Spinal cord (tissue), 10 donors: ENCODE measurements around the gene PTPRG. TPM values are rescaled to one million over a fixed set of nuclear protein-coding genes. Genes with fewer than 3 reads are reported as not detected.

ENCODE experiments used
- DNase-seq, 6 donors: peaks; one replicate each; pipeline versions ENCODE4 v3.0.0 to v3.0.0-alpha.2; 2013 to 2015; ENCODE audit warnings: low spot score in 6 of 6, low read depth in 4 of 6
- H3K27ac ChIP-seq: one replicate; pipeline ENCODE4 v1.5.1; 2013; ENCODE audit warnings: low read depth, low read length, control low read depth
- H3K27me3 ChIP-seq: one replicate; pipeline ENCODE4 v1.6.1; 2013; ENCODE audit warnings: low read length; ENCODE audit not compliant: control insufficient read depth, insufficient read depth
- H3K36me3 ChIP-seq: one replicate; pipeline ENCODE4 v1.6.1; 2013; ENCODE audit warnings: low read length; ENCODE audit not compliant: control insufficient read depth, insufficient read depth
- H3K4me1 ChIP-seq: one replicate; pipeline ENCODE4 v1.6.1; 2013; ENCODE audit warnings: low read length; ENCODE audit not compliant: control insufficient read depth, insufficient read depth
- H3K4me3 ChIP-seq: one replicate; pipeline ENCODE4 v1.5.1; 2013; ENCODE audit warnings: low read depth, low read length, control low read depth
- H3K9me3 ChIP-seq: one replicate; pipeline ENCODE4 v1.6.1; 2013; ENCODE audit warnings: low read length; ENCODE audit not compliant: control insufficient read depth, insufficient read depth
- WGBS: methylation state at CpG from one replicate; pipeline ENCODE4 v1.1.5; 2013; ENCODE audit warnings: missing lambda C conversion rate; ENCODE audit not compliant: insufficient coverage; 5-methylcytosine and 5-hydroxymethylcytosine counted together
- polyA plus RNA-seq, 2 donors: library from polyadenylated mRNA; unstranded; fragments of 120-200 nt; gene quantifications; one replicate each; pipeline ENCODE4 v1.2.1, GENCODE V29; 2013; ENCODE audit not compliant: insufficient read length in 2 of 2
- total RNA-seq, 2 donors: library from RNA; depleted of rRNA in 1 of 2; stranded (reverse); fragments of 120-200 nt in 1 of 2; fragments of >200 nt in 1 of 2; gene quantifications; one replicate each; pipeline versions ENCODE4 v1.2.3 to v1.2.4, GENCODE V29; 2013 to 2014
- donor health status: healthy.

Gene PTPRG
- total and polyA plus RNA-seq, 4 donors: 29.2 to 106 (median 60.2) TPM

DNA sequence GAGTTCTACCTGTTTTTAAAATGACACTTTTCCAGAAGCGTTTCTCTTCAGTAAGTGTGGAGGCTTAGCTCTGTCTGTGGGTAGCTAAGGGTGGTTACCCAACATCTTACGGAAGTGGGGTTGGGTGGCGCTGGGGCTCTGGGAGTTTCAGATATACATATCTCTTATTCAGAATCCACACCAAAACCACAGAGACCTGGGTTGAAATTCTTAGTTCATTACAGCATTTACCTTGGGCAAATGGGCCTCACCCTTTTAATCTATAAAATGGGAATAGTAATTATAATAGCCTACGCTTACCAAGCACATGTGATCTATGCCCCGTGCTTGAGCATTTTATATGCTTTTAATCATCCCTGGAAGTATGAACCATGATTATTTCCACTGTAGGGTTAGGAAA lies 9.4 kb downstream of the PTPRG start:
- no peak for DNase-seq
- Histone ChIP-seq H3K4me1 (peaks cover 5% of the 10 kb centered on the region), H3K4me3 (no peak overlapping the region), H3K9me3 (no peaks in the 10 kb centered on the region), H3K27ac (no peak overlapping the region), H3K27me3 (no peaks in the 10 kb centered on the region), H3K36me3 (no peaks in the 10 kb centered on the region)
- WGBS: no CpG with 5 or more reads among the region's 5 CpGs

DNA sequence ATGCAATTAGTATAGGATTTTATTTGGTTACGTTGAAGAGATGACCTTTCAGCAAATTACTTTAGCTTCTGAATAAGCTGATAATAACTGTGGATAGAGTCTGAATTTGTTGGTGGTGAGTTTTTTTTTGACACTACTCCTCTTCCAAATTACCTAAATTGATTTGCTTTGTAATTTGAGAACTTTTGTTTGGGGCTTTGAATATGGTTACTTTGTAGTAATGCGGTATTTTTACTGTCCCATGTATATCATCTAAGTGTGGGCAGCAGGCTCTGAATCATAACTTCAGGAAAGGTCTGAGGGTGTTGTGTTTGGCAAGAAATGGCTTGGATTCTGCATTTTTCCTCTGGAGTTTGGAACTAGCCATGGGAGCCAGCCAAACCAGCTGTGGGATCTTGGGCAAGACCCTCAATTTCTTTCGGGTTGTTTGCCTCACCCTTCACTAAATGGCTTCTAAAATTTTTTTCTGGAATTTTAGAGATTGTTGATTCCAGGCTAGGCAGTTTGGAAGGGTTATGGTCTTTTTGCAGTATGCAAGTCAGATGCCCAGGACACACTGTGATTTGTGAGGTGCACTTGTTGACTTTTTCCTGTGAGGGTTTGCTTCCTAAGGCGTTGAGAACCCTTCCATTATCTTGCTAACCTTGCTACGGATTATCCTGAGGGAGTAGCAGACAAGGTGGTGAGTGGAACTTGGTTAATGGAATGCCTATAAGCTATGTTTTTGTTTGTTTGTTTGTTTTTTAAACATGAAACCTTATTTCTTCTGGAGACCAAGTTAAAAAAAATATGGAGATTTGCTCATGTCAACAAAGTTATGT lies 10.4 kb downstream of the PTPRG start:
- no peaks in the 10 kb centered on the region for H3K27me3 ChIP-seq
- no peak overlapping the region for H3K27ac ChIP-seq
- H3K36me3 ChIP-seq: no peaks in the 10 kb centered on the region
- no peak for DNase-seq
- WGBS: no CpG with 5 or more reads among the region's 5 CpGs
- H3K4me3 ChIP-seq: no peak overlapping the region
- no peaks in the 10 kb centered on the region for H3K9me3 ChIP-seq
- H3K4me1 ChIP-seq: peaks cover 5% of the 10 kb centered on the region

DNA sequence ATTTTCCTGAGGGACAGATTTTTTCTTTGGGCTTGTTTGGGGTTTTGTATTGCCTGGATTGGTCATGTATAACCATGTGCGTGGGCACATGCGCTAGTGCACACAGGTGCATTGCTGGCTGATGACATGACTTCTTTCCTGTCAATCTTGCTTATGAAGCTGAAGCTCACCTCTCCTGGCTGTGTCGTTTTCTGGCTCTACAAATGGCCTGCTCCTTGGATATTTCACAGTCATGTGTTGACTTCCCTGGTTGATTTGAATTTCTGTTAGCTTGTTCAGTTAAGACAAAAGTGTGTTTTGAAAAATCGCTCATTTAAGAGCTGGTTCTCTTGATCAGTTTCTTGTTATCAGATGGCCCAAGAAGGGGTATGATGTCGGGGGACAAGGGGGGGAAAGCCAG lies 11.5 kb downstream of the PTPRG start:
- WGBS: 97% methylated on average over 3 of the region's 5 CpGs

DNA sequence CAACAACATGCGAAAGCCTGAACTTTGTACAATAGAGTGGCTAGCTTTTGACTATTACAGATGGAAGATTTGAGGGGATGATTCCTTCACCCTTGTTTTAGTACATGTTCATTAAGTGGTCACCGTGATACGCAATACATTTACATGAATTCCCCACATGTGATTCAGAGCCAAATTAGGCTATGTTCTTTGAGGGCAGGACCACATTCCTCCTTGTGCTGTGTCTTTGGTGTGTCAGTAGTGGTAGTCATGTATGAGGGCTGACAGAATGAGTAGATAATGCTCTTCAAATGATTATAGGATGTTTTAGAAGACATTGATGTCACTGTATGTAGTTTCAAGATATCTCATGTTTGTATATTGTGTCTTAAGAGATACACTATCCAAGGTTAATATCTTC lies 12.1 kb downstream of the PTPRG start:
- no peaks in the 10 kb centered on the region for H3K36me3 ChIP-seq
- DNase-seq: no peak
- no CpG with 5 or more reads among the region's 3 CpGs for WGBS
- H3K4me1 ChIP-seq: no peaks in the 10 kb centered on the region
- no peak overlapping the region for H3K27ac ChIP-seq
- H3K27me3 ChIP-seq: no peaks in the 10 kb centered on the region
- no peaks in the 10 kb centered on the region for H3K9me3 ChIP-seq
- H3K4me3 ChIP-seq: no peak overlapping the region

More for the DNA sequence above, 11.5 kb downstream of the PTPRG start:
- Histone ChIP-seq H3K4me3 (no peak overlapping the region), H3K4me1 (no peaks in the 10 kb centered on the region), H3K27ac (no peak overlapping the region), H3K27me3 (no peaks in the 10 kb centered on the region), H3K9me3 (no peaks in the 10 kb centered on the region), H3K36me3 (no peaks in the 10 kb centered on the region)
- no peak for DNase-seq

DNA sequence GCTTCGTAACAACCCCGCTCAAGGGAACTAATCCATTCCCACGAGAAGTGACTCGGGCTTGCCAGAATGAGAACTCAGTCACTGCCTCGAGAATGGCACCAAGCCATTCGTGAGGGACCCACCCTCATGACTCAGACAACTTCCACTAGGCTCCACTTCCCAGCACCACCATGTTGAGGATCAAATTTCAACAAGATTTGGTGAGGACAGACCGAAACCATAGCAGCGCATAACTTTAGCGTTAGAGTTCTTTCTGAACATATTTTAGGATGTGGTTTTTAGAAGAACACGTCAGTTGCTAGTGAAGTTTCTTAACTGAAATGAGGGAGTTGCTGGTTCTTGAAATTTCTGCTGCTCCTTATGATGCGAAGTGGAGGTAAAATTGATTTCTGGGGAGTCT lies 13.5 kb downstream of the PTPRG start:
- no peaks in the 10 kb centered on the region for H3K36me3 ChIP-seq
- DNase-seq: no peak
- WGBS: 96% methylated on average over 10 of the region's 11 CpGs
- no peaks in the 10 kb centered on the region for H3K9me3 ChIP-seq
- no peak overlapping the region for H3K27ac ChIP-seq
- H3K4me1 ChIP-seq: no peaks in the 10 kb centered on the region
- H3K27me3 ChIP-seq: no peaks in the 10 kb centered on the region
- H3K4me3 ChIP-seq: no peak overlapping the region

DNA sequence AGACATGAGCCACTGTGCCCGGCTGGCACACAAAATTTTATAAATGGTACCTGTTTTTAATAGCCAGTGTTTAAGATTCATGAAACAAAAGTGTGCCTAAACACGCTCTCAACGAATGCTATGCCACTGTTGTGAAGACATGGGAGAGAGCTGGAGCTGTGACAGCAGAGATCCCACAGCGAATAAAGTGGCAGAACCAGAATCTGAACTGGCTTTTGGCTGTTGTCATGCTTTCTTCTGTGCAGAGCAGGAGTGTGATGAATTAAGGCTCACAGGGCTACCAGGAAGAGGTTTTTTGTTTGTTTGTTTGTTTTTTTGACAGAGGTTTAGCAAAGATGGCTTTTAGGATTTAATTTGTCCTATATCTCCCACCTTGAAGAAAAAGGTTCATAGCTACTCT lies 14.5 kb downstream of the PTPRG start:
- no peak for DNase-seq

DNA sequence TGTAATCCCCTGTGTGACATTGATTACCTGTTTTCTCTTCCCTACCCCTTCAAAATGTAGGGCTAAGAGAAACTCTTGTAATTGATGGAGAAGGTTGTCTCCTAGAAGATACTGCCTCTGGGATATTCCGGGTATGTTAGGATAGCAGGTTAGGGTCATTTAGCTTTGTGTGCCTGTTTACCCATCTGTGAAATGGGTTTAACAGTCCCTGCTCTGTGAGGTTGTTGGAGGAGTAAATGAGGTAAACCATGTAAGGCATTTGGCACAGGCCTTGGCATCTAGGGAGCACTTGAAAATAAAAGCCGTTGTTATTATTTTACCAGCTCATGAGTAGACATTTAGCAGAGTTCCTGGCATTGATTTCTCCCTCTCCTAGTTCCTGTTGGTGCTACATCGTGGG lies 16.4 kb downstream of the PTPRG start:
- 82% methylated on average over 3 of the region's 3 CpGs for WGBS
- DNase-seq: no peak
- Histone ChIP-seq H3K9me3 (no peaks in the 10 kb centered on the region), H3K4me1 (no peaks in the 10 kb centered on the region), H3K27me3 (no peaks in the 10 kb centered on the region), H3K4me3 (no peak overlapping the region), H3K36me3 (no peaks in the 10 kb centered on the region), H3K27ac (no peak overlapping the region)

More for the DNA sequence above, 14.5 kb downstream of the PTPRG start:
- H3K27ac ChIP-seq: no peak overlapping the region
- WGBS: 58% methylated on average over 4 of the region's 4 CpGs
- H3K4me1 ChIP-seq: no peaks in the 10 kb centered on the region
- no peak overlapping the region for H3K4me3 ChIP-seq
- no peaks in the 10 kb centered on the region for H3K36me3 ChIP-seq
- H3K9me3 ChIP-seq: no peaks in the 10 kb centered on the region
- no peaks in the 10 kb centered on the region for H3K27me3 ChIP-seq

DNA sequence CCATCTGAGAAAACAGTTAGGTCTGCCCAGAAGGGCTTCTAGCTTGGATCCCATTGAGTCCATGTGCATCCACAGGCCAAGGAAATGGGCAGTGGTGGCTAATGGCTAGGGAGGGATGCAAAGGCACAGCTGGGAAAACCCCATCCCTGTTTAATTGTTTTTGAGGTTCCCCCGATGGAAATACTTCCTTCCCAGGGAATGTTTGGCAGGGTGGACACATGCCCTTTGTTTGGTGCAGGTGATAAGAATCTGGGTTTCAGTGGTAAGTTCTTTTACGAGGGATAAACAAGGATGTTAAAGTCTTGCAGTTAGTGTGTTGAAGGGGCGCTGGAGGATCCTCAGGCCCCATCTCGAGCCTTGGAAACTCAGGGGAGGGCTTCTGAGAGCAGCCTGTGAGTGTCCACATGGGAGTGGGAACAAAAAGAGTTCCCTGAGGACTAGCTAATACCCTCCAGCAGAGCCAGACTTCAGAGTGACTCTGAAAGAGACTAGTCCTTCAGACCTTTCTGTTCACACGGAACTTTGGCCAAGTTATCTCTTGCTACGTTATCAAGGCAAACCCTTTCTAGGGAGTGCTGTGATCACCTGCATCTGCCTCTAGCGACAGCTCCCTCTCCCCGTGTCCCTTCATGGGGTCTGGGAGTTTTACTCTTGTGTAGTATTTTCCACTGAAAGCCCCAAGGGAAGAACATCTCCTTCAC lies 17.4 kb downstream of the PTPRG start:
- no peak overlapping the region for H3K27ac ChIP-seq
- DNase-seq: no peak
- H3K4me1 ChIP-seq: no peaks in the 10 kb centered on the region
- H3K4me3 ChIP-seq: no peak overlapping the region
- no peaks in the 10 kb centered on the region for H3K27me3 ChIP-seq
- H3K9me3 ChIP-seq: no peaks in the 10 kb centered on the region
- H3K36me3 ChIP-seq: no peaks in the 10 kb centered on the region
- WGBS: 78% methylated on average over 4 of the region's 8 CpGs

DNA sequence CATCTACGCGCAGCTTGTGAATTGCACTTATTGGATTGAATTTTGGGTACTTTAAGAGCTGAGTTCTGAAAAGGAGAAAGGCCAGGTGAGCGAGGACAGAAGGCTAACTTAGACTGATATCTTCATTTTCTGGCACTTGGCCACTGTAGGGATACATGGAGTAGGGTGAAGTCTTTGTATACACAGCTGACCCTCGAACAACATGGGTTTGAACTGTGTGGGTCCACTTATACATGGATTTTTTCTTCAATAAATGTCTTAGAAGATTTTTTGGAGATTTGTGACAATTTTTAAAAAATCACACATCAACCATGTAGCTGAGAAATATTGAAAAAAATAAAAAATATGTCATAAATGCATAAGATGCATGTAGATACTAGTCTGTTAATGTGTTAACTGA lies 18.3 kb downstream of the PTPRG start:
- WGBS: no CpG with 5 or more reads among the region's 4 CpGs

More for the DNA sequence above, 18.3 kb downstream of the PTPRG start:
- Histone ChIP-seq H3K27me3 (no peaks in the 10 kb centered on the region), H3K4me3 (no peak overlapping the region), H3K27ac (no peak overlapping the region), H3K36me3 (no peaks in the 10 kb centered on the region), H3K9me3 (no peaks in the 10 kb centered on the region), H3K4me1 (no peaks in the 10 kb centered on the region)
- no peak for DNase-seq
